PFSK-1 (cell line): ENCODE measurements around the gene GFOD1.

Experiments
- FOXP2 ChIP-seq: optimal IDR thresholded peaks from 2 replicates; pipeline ENCODE3; 2011; ENCODE audit warnings: borderline replicate concordance, control low read depth, inconsistent platforms; ENCODE audit not compliant: insufficient read depth; ENCODE audit errors: extremely low read length, extremely low read depth
- POLR2AphosphoS5 ChIP-seq: IDR thresholded peaks from 2 replicates; pipeline ENCODE4 v1.6.1; 2012; ENCODE audit warnings: low read depth, mild to moderate bottlenecking, control low read depth, low read length, moderate library complexity
- SIN3A ChIP-seq: IDR thresholded peaks from 2 replicates; pipeline ENCODE4 v1.6.1; 2012; ENCODE audit warnings: mild to moderate bottlenecking, low read length, moderate library complexity, borderline replicate concordance; ENCODE audit not compliant: insufficient read depth
- TAF1 ChIP-seq: IDR thresholded peaks from 2 replicates; pipeline ENCODE4 v1.6.1; 2012; ENCODE audit warnings: low read length, control low read depth, borderline replicate concordance; ENCODE audit not compliant: insufficient read depth
- TF ChIP-seq, protein P1 (sequence below), 2 experiments: IDR thresholded peaks; 2 replicates each; pipeline versions ENCODE4 v1.6.1 to v1.8.0; 2011 to 2012; ENCODE audit warnings: low read depth in 2 of 2, low read length in 2 of 2, control low read depth in 1 of 2, inconsistent platforms in 1 of 2, mild to moderate bottlenecking in 1 of 2, moderate library complexity in 1 of 2; ENCODE audit not compliant: insufficient read depth in 1 of 2

Gene GFOD1

GRCh38 chr6:13445744-13446115, 41.7 kb downstream of the GFOD1 start:
- TF ChIP-seq POLR2AphosphoS5: no peak
- TF ChIP-seq TAF1: no peak
- TF ChIP-seq FOXP2: no peak
- TF ChIP-seq SIN3A: no peak
- TF ChIP-seq, protein P1, sequence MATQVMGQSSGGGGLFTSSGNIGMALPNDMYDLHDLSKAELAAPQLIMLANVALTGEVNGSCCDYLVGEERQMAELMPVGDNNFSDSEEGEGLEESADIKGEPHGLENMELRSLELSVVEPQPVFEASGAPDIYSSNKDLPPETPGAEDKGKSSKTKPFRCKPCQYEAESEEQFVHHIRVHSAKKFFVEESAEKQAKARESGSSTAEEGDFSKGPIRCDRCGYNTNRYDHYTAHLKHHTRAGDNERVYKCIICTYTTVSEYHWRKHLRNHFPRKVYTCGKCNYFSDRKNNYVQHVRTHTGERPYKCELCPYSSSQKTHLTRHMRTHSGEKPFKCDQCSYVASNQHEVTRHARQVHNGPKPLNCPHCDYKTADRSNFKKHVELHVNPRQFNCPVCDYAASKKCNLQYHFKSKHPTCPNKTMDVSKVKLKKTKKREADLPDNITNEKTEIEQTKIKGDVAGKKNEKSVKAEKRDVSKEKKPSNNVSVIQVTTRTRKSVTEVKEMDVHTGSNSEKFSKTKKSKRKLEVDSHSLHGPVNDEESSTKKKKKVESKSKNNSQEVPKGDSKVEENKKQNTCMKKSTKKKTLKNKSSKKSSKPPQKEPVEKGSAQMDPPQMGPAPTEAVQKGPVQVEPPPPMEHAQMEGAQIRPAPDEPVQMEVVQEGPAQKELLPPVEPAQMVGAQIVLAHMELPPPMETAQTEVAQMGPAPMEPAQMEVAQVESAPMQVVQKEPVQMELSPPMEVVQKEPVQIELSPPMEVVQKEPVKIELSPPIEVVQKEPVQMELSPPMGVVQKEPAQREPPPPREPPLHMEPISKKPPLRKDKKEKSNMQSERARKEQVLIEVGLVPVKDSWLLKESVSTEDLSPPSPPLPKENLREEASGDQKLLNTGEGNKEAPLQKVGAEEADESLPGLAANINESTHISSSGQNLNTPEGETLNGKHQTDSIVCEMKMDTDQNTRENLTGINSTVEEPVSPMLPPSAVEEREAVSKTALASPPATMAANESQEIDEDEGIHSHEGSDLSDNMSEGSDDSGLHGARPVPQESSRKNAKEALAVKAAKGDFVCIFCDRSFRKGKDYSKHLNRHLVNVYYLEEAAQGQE (IDR thresholded peaks at IDR 0.05; ENCODE audit: insufficient read depth in 1 of 2, low read depth in 2 of 2, low read length in 2 of 2): no peak

GRCh38 chr6:13445005-13445743, 42.2 kb downstream of the GFOD1 start:
- TF ChIP-seq SIN3A (no peak), TAF1 (no peak)
- TF ChIP-seq, protein P1 (IDR thresholded peaks at IDR 0.05; ENCODE audit: insufficient read depth in 1 of 2, low read depth in 2 of 2, low read length in 2 of 2): no peak

- TF ChIP-seq POLR2AphosphoS5: no peak
- no peak for TF ChIP-seq SIN3A
- TF ChIP-seq, protein P1 (IDR thresholded peaks at IDR 0.05; ENCODE audit: insufficient read depth in 1 of 2, low read depth in 2 of 2, low read length in 2 of 2): no peak
- no peak for TF ChIP-seq FOXP2
- no peak for TF ChIP-seq TAF1
These were observed 42.8 kb downstream of the GFOD1 start for GRCh38 chr6:13444604-13445003.

- TF ChIP-seq TAF1 (no peak), SIN3A (no peak), FOXP2 (no peak), POLR2AphosphoS5 (no peak)
- TF ChIP-seq, protein P1 (IDR thresholded peaks at IDR 0.05; ENCODE audit: insufficient read depth in 1 of 2, low read depth in 2 of 2, low read length in 2 of 2): no peak
These were observed 45.6 kb downstream of the GFOD1 start for GRCh38 chr6:13441778-13442177.

DNA sequence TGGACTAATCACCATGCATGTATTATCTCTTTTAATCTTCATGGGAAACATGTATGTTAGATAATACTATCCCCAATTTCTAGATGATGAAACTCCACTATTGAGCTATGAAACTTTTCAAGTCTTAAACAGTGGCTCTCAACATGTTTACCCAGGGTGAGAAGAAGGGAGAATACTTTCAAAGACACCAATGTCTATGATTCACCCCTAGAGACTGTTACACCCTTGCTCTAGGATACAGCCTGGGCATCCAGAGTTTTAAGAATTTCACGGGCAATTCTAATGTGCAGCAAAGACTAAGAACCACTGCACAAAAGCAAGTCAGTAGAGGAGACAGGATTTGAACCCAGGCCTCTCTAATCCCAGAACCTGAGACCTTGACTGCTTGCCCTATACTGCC, 47.8 kb downstream of the GFOD1 start:
- TF ChIP-seq TAF1 (no peak), POLR2AphosphoS5 (no peak), FOXP2 (no peak), SIN3A (no peak)
- TF ChIP-seq, protein P1 (IDR thresholded peaks at IDR 0.05; ENCODE audit: insufficient read depth in 1 of 2, low read depth in 2 of 2, low read length in 2 of 2): no peak
